GM20000 (cell line): Measurements from ENCODE around the gene ADAMTSL3.
"Not testable (repeated sequence)": the region's sequence is repeated elsewhere in the genome, so short reads cannot be mapped to it uniquely, and the experiment has no call there.

Source experiments
- DNase-seq: peaks from one replicate; pipeline ENCODE4 v3.0.0; 2012; ENCODE audit warnings: low spot score
- TF ChIP-seq, protein P1 (sequence below): IDR thresholded peaks from 2 replicates; pipeline ENCODE4 v1.5.1; 2012; ENCODE audit warnings: mild to moderate bottlenecking, control low read depth; ENCODE audit errors: extremely low read depth, missing control alignments

Gene ADAMTSL3

DNA sequence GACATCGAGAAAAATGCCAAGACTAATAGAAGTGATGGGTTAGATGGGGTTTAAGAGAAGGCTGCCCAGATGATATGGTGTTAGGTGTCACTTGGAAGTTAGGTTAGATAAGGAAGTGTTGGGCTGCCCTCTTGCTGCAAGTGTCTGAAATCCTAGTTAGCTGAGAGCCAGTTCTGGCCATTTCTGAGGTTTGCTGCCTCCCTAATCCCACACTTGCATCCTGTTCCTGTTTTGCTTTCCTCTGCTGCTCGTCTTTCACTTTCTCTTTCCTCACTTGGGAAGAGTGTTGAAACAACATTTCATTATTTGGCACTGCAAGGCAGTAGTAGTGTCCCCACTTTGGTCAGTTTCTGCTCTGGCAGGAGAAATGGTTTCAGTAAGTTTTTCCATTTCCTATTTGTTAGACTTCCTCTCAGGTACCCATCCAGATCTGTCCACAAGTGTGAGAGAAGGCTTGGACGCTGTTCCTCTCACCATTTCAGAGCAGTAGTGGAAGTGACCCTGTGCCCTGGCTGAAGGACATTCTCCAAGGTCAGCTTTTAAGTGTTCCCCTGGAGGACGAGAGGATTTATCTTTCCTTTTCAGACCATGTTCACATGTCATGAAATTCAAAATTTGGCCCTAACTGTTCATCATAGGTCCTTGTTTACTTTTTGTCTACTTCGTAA lies 93.3 kb downstream of the ADAMTSL3 start:
- no peak for DNase-seq
- TF ChIP-seq, protein P1, sequence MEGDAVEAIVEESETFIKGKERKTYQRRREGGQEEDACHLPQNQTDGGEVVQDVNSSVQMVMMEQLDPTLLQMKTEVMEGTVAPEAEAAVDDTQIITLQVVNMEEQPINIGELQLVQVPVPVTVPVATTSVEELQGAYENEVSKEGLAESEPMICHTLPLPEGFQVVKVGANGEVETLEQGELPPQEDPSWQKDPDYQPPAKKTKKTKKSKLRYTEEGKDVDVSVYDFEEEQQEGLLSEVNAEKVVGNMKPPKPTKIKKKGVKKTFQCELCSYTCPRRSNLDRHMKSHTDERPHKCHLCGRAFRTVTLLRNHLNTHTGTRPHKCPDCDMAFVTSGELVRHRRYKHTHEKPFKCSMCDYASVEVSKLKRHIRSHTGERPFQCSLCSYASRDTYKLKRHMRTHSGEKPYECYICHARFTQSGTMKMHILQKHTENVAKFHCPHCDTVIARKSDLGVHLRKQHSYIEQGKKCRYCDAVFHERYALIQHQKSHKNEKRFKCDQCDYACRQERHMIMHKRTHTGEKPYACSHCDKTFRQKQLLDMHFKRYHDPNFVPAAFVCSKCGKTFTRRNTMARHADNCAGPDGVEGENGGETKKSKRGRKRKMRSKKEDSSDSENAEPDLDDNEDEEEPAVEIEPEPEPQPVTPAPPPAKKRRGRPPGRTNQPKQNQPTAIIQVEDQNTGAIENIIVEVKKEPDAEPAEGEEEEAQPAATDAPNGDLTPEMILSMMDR = no peak

DNA sequence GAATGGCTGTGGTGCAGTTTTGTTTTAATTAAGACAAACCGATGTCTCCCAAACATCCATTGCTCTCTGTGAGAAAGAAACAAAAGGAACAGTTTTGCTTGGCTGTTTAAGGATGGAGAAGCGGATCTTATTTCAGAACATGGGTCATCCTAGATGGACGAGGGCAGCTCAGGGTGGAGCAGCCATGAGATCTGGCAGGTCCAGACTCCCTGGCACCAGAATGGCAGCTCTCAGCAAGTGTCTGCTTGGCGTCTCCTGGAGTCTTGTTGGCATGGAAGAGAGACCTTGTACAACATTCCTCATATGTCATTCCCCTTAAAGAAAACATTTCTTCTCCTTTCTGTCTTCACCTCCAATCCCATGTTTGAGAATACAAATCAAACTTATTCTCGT lies 93.8 kb downstream of the ADAMTSL3 start:
- TF ChIP-seq, protein P1 = no peak

DNA sequence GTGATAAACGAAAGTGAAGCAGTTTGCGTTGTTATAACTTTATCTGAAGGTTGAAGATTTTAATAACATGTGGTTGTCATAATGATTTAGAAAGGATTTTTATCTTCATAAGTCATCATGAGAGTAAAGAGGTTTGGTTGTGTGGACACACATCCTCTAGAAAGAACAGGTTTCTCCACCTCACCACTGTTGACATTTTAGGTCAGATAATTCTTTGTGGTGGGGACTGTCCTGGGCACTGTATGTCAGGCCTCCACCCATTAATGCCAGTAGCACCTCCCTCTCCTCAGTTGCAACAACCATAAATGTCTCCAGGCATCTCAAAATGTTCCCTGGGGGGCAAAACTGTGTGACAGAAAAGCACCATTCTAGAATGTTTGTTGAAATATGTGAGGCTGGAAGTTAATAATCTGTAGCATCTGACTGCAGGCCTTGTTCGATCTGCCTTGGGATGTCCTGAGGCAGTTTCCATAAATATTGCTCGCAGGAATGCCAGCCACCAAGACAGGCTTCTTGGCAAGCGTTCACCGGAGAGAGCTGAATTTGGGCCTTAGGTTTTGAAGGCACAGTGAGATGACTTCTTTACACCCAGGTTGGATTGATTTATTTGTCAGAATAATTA lies 100.1 kb downstream of the ADAMTSL3 start:
- TF ChIP-seq, protein P1 = no peak
- DNase-seq = no peak

More for the DNA sequence above, 93.8 kb downstream of the ADAMTSL3 start:
- DNase-seq = no peak

DNA sequence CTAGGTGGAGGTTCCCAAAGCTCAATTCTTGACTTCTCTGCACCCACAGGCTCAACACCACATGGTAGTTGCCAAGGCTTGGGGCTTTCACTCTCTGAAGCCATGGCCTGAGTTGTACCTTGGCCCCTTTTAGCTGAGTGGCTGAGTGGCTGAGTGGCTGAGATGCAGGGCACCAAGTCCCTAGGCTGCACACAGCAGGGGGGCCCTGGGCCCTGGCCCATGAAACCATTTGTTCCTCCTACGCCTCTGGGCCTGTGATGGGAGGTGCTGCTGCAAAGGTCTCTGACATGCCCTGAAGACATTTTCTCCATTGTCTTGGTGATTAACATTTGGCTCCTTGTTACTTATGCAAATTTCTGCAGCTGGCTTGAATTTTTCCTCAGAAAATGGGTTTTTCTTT lies 103.4 kb downstream of the ADAMTSL3 start:
- DNase-seq = not testable (repeated sequence)

DNA sequence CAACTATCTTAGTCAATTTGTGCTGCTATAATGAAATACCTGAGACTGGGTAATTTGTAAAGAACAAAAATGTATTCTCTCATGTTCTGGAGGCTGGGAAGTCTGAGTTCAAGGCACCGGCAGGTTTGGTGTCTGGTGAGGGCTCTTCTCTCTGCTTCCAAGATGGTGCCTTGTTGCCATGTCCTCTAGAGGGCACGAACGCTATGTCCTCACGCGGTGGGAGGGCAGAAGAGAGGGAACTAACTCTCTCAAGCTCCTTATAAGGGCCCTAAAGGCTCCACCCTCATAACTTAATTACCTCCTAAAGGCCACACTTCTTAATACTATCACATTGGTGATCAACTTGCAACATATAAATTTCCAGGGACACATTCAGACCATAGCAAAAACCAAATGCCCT lies 108.4 kb downstream of the ADAMTSL3 start:
- DNase-seq = no peak
- TF ChIP-seq, protein P1 = no peak

DNA sequence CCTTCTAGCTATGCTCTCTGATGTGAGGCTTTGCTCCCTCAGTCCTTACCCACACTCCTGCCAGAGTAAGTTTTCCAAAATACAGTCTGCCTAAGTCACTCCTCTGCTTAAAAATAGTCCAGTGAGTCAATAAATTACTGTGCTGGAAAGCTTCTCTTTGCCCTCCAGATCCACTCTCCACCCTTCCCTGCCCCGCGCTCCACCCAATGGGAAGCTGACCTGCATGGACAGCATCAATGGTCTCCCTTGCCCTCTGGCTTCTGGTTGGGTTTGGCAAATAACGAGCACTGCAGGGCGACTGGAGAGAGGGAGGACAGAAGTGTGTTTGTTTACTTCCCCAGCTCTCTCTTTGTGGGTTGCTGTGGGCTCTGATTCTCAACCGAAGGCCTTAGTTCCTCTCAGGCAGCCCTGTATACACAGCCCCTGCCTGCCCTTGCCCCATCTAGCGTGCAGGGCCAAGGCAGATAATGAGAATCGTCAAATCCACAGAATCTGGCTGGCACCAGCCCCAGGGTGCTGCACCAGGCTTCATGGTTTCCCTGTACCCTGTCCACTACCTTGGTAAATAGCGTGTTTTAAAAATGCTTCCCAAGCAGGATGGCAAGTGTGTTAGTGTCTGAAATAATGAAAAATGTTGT lies 110.4 kb downstream of the ADAMTSL3 start:
- TF ChIP-seq, protein P1 = no peak
- DNase-seq = no peak

GRCh38 chr15:83766339-83766738 lies 112.4 kb downstream of the ADAMTSL3 start:
- TF ChIP-seq, protein P1 = no peak
- no peak for DNase-seq
